GM13977 (cell line): ENCODE measurements around the gene PKP2.
"Not testable (repeated sequence)": the region's sequence is repeated elsewhere in the genome, so short reads cannot be mapped to it uniquely, and the experiment has no call there.

Source experiments
- DNase-seq: peaks from one replicate; pipeline ENCODE4 v3.0.0; 2012; ENCODE audit warnings: low spot score
- CTCF ChIP-seq: IDR thresholded peaks from 2 replicates; pipeline ENCODE4 v1.5.1; 2012; ENCODE audit warnings: mild to moderate bottlenecking, control low read depth; ENCODE audit not compliant: insufficient read depth; ENCODE audit errors: extremely low read depth, missing control alignments
- in situ Hi-C: fragments of 300-500 bp; cut with MboI; formaldehyde crosslinking; loops from one replicate; pipeline ENCODE4 v1.12.0; 2022; ENCODE audit warnings: low sequenced_read_pairs, low pct_unique_long_range_greater_than_20kb, mixed read lengths, inconsistent platforms; ENCODE audit not compliant: unreplicated experiment

Gene PKP2

DNA sequence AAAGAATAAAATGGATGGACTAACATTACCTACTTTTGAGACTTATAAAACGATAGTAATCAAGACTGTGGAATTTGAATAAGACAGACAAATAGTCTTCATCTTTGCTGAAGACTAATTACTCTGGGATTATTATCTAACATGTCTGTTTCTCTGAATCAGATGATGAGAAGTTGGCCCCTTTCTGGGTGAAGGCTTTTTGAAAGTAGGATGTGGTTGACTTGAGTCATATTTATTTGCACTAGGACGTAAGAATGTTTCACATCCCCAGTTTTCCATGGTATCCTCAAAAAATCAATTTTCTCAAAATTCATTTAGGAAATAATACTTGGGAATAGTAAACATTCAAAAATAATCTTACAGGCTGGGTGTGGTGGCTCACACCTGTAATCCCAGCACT is 31.8 kb downstream of the PKP2 start:
- no peak for DNase-seq
- TF ChIP-seq CTCF = no peak
- in situ Hi-C loops = no loop called here

GRCh38 chr12:32863128-32863527 is 33.4 kb downstream of the PKP2 start:
- DNase-seq = no peak
- TF ChIP-seq CTCF = no peak
- in situ Hi-C loops = no loop called here

DNA sequence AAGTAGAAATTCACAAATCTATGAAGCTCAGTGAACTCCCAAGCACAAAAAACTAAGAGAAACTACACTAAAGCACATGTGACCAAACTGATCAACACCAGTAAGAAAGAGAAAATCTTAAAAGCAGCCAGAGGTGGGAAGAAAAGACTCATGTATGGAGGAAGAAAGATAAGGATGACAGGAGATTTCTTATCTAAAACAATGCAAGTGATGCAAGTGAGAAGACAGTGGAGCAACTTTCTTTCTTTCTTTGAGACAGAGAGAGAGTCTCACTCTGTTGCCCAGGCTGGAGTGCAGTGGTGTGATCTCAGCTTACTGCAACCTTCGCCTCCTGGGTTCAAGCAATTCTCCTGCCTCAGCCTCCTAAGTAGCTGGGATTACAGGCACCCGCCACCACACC is 34.9 kb downstream of the PKP2 start:
- DNase-seq, in situ Hi-C loops: not testable (repeated sequence)

- no peak for TF ChIP-seq CTCF
- no peak for DNase-seq
These were observed 36.4 kb downstream of the PKP2 start for GRCh38 chr12:32860192-32860591.

GRCh38 chr12:32859389-32859788 is 37.2 kb downstream of the PKP2 start:
- TF ChIP-seq CTCF = no peak
- no peak for DNase-seq
- in situ Hi-C loops = no loop called here

More at GRCh38 chr12:32860192-32860591, 36.4 kb downstream of the PKP2 start:
- in situ Hi-C loops = no loop called here

DNA sequence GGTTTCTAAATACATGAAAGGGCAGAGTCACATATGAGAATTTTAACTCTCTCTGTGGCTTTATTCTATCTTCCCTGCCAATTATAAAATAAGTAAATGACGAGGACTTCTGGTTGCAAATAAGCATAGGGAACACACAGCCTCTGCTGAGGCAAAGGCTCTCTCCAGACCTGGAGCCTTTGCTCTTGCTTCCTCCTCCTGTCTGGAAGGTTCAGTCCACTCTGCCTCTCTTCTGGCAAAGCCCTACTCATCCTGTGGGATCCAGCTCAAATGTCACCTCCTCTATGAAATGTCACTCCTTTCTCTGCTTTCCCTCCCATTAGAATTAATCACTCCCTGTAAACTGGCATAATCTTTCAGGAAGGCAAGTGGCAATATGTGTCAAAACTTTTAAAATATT is 41.9 kb downstream of the PKP2 start:
- in situ Hi-C loops = no loop called here
- no peak for TF ChIP-seq CTCF
- DNase-seq = no peak

DNA sequence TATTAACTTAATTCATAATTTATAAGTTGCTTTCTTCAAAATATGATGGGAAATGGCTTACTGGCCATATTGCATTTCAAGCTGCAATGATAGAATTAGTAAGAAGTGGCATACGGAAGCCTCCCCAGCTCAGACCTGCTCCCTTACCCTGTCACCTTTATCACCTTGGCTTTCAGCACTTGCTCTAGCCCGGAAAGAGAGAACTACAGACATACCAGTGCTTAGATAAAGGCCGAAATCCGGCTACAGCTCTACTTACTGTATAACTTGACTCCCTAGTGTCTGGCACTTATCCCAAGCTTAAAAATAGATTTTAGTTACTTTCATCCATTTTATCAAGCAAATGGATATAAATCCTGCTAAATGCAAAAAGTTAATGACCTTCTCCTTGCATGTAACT is 42.5 kb downstream of the PKP2 start:
- no peak for TF ChIP-seq CTCF
- no peak for DNase-seq
- in situ Hi-C loops = no loop called here

- DNase-seq = no peak
- in situ Hi-C loops = no loop called here
- no peak for TF ChIP-seq CTCF
These were observed 49.3 kb downstream of the PKP2 start for GRCh38 chr12:32847287-32847686.
